Adrenal gland (tissue), 5 donors: ENCODE measurements around the gene ZNF18.

Source experiments
- POLR2A ChIP-seq, 2 donors: fragments of 450-650 bp; IDR thresholded peaks; one replicate each; pipeline ENCODE4 v1.6.1; 2017; ENCODE audit warnings: antibody characterized with exemption in 2 of 2, mild to moderate bottlenecking in 2 of 2, moderate library complexity in 1 of 2
- TF ChIP-seq, protein P1 (sequence below), 6 experiments: fragments of 450-650 bp in 4 of 6; fragments of 200-600 bp in 2 of 6; sonication (generic) in 1 of 6; IDR thresholded peaks; 1 replicate in 5 of 6; 2 replicates in 1 of 6; pipeline versions ENCODE4 v1.5.1 to v1.8.0; 2016 to 2021; ENCODE audit warnings: antibody characterized with exemption in 6 of 6, mild to moderate bottlenecking in 2 of 6, moderate library complexity in 1 of 6
- donor health status: DM: no; HTN: no; CAD: no.

DNA sequence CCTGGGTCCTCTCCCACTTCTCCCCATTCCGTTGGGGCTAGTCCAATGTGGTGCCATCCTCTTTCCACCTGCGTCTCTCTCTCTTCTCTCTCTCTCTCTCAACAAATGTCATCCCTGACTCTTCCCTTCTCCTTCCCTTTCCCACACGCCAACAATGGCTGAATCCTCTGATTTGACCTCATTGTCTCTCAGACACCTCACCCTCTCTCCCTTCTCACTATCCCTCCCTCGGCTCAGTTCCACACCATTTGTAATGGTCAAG, 628 bp upstream of the ZNF18 start:
- TF ChIP-seq, protein P1, sequence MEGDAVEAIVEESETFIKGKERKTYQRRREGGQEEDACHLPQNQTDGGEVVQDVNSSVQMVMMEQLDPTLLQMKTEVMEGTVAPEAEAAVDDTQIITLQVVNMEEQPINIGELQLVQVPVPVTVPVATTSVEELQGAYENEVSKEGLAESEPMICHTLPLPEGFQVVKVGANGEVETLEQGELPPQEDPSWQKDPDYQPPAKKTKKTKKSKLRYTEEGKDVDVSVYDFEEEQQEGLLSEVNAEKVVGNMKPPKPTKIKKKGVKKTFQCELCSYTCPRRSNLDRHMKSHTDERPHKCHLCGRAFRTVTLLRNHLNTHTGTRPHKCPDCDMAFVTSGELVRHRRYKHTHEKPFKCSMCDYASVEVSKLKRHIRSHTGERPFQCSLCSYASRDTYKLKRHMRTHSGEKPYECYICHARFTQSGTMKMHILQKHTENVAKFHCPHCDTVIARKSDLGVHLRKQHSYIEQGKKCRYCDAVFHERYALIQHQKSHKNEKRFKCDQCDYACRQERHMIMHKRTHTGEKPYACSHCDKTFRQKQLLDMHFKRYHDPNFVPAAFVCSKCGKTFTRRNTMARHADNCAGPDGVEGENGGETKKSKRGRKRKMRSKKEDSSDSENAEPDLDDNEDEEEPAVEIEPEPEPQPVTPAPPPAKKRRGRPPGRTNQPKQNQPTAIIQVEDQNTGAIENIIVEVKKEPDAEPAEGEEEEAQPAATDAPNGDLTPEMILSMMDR (IDR thresholded peaks at IDR 0.05), result no peak
- TF ChIP-seq POLR2A (IDR thresholded peaks at IDR 0.05), result no peak
